KMS-11 (cell line): ENCODE measurements around the gene PTPRQ.

ENCODE experiments used
- H2AFZ ChIP-seq: fragments of 200-600 bp; sonication (generic); 2 replicates; pipeline ENCODE4 v1.6.1; 2016; ENCODE audit warnings: antibody characterized with exemption, mixed run types, low read depth
- H3K27ac ChIP-seq: fragments of 200-600 bp; sonication (generic); 2 replicates; pipeline ENCODE4 v1.6.1; 2016; ENCODE audit warnings: mild to moderate bottlenecking, mixed run types
- H3K27me3 ChIP-seq: fragments of 200-600 bp; sonication (generic); 2 replicates; pipeline ENCODE4 v1.6.1; 2017; ENCODE audit warnings: mild to moderate bottlenecking, low read depth, mixed run types, moderate library complexity; ENCODE audit not compliant: insufficient read depth
- H3K36me3 ChIP-seq: fragments of 200-600 bp; sonication (generic); 2 replicates; pipeline ENCODE4 v1.6.1; 2017; ENCODE audit warnings: mild to moderate bottlenecking, mixed run types; ENCODE audit not compliant: insufficient read depth
- H3K4me1 ChIP-seq: fragments of 200-600 bp; sonication (generic); 2 replicates; pipeline ENCODE4 v1.6.1; 2016; ENCODE audit warnings: mild to moderate bottlenecking, low read depth, mixed run types; ENCODE audit not compliant: poor library complexity, severe bottlenecking
- H3K4me2 ChIP-seq: fragments of 200-600 bp; sonication (generic); 2 replicates; pipeline ENCODE4 v1.7.0; 2016; ENCODE audit warnings: mild to moderate bottlenecking, mixed run types
- H3K4me3 ChIP-seq: fragments of 200-600 bp; sonication (generic); IDR thresholded peaks from 2 replicates; pipeline ENCODE4 v1.6.1; 2017; ENCODE audit warnings: low read depth, low read length, mixed read lengths; ENCODE audit not compliant: insufficient read depth
- H3K79me2 ChIP-seq: fragments of 200-600 bp; sonication (generic); 2 replicates; pipeline ENCODE4 v1.6.1; 2016; ENCODE audit warnings: low read depth, mixed run types; ENCODE audit not compliant: insufficient read depth
- H3K9ac ChIP-seq: fragments of 200-600 bp; sonication (generic); 2 replicates; pipeline ENCODE4 v1.6.1; 2016; ENCODE audit warnings: mild to moderate bottlenecking, mixed run types
- H4K20me1 ChIP-seq: fragments of 200-600 bp; sonication (generic); 2 replicates; pipeline ENCODE4 v1.6.1; 2016; ENCODE audit warnings: mild to moderate bottlenecking, mixed run types; ENCODE audit not compliant: insufficient read depth
- TF ChIP-seq, protein P1 (sequence below): fragments of 200-600 bp; sonication (generic); conservative IDR thresholded peaks from 2 replicates; pipeline ENCODE4 v1.6.1; 2017; ENCODE audit warnings: low read depth, mild to moderate bottlenecking, antibody characterized with exemption, low read length, moderate library complexity, mixed read lengths

PTPRQ gene

DNA sequence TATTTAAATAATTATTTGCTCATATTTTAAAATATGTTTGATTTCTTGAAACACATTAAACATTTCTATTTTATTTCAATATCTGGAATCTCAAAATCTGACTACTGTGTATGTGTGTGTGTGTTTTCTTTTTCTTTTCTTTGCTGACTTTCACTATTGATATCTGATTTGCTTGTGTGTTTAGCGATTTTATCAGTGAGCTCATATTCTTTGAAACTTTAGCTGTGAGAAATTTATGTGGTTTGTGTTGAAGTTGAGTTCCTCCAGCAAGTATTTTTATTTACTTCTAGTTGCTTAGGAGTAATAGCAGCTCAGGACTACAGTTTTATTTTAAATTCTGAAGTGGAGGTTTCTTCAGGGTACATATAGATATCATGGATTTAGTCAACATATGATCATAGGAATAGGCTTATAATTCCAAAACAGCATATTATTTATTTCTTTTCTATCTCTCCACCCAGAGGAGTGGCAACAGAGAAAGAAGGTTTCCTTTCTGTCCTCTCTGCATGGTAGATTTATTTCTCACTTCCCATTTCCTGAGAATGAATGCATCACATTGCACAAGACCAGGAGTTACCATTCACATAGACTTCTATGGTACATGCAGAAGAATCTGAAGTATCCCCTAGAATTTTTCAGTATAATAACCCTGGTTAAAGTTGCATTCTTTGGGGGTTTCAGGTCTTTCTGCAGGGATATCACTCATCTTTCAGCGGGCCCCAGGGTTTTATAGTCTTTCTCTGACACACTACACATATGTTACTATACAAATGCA lies 60.5 kb downstream of the PTPRQ start:
- TF ChIP-seq, protein P1, sequence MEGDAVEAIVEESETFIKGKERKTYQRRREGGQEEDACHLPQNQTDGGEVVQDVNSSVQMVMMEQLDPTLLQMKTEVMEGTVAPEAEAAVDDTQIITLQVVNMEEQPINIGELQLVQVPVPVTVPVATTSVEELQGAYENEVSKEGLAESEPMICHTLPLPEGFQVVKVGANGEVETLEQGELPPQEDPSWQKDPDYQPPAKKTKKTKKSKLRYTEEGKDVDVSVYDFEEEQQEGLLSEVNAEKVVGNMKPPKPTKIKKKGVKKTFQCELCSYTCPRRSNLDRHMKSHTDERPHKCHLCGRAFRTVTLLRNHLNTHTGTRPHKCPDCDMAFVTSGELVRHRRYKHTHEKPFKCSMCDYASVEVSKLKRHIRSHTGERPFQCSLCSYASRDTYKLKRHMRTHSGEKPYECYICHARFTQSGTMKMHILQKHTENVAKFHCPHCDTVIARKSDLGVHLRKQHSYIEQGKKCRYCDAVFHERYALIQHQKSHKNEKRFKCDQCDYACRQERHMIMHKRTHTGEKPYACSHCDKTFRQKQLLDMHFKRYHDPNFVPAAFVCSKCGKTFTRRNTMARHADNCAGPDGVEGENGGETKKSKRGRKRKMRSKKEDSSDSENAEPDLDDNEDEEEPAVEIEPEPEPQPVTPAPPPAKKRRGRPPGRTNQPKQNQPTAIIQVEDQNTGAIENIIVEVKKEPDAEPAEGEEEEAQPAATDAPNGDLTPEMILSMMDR = no peak

DNA sequence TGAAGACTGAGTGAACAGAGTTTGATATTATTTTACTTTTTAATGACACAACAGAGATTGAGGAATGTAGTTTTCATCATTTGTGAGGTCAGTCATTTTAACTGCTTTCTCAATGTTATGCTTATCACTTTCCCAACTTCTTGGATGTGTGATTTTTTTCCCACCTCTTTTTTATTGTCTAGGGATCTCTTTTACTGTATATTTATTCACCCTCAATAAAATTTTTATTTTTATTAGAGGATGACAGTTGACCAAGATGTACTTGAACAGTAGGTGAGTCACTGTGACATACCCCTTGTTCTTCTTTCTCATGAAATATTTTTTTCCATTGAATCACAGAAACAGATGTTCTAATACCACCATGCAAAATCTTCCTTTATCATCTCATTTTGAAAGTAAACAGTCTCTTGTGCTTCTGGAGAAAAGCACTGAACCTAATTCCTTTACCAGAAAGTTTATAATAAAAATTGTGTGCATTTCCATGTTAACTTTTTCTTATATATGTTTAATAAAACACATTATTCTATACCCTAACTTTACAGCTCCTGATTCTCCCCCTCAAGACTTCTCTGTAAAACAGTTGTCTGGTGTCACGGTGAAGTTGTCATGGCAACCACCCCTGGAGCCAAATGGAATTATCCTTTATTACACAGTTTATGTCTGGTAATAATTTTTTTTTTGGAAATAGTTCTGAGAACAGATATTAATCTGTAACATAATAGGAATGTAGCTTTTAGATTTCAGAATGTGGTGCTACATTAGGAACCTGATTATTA lies 65.9 kb downstream of the PTPRQ start:
- H3K79me2 ChIP-seq = no peaks in the 10 kb centered on the region
- no peaks in the 10 kb centered on the region for H4K20me1 ChIP-seq
- no peak overlapping the region for H2AFZ ChIP-seq
- H3K4me2 ChIP-seq = no peak overlapping the region
- H3K4me1 ChIP-seq = no peaks in the 10 kb centered on the region
- H3K36me3 ChIP-seq = no peaks in the 10 kb centered on the region
- H3K4me3 ChIP-seq = no peak overlapping the region
- TF ChIP-seq, protein P1 = no peak
- H3K27me3 ChIP-seq = no peaks in the 10 kb centered on the region
- no peak overlapping the region for H3K27ac ChIP-seq
- H3K9ac ChIP-seq = no peak overlapping the region

More for the DNA sequence above, 60.5 kb downstream of the PTPRQ start:
- Histone ChIP-seq H2AFZ (no peak overlapping the region), H3K27ac (no peak overlapping the region), H3K27me3 (no peaks in the 10 kb centered on the region), H3K9ac (no peak overlapping the region), H3K4me2 (no peak overlapping the region), H3K4me3 (no peak overlapping the region), H4K20me1 (no peaks in the 10 kb centered on the region), H3K36me3 (no peaks in the 10 kb centered on the region), H3K4me1 (no peaks in the 10 kb centered on the region), H3K79me2 (no peaks in the 10 kb centered on the region)

DNA sequence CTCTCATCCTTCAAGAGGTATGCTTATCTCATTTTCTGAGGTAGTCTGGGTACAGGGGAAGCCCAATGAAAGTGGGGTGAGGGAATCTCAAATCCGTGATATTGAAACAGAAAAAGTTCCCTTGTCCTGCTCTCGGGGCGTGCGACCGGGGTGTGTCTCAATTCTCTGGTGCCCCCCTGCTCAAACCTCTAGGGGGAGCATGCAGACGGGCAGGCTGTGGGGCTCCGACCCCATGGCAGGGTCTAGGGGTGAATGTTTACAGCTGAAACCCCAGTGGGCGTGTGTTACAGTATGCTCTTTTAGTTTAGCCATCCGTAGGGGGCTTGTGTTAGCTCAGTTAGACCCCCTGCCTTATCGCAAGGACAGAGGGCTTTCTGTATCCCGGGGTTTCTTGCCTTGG lies 68.7 kb downstream of the PTPRQ start:
- Histone ChIP-seq H3K4me1 (no peaks in the 10 kb centered on the region), H3K4me2 (no peak overlapping the region), H3K4me3 (no peak overlapping the region), H3K27ac (no peak overlapping the region), H3K27me3 (no peaks in the 10 kb centered on the region), H3K79me2 (no peaks in the 10 kb centered on the region), H3K36me3 (no peaks in the 10 kb centered on the region), H3K9ac (no peak overlapping the region), H2AFZ (no peak overlapping the region), H4K20me1 (no peaks in the 10 kb centered on the region)
- TF ChIP-seq, protein P1 = 0 out of 2 replicates have a peak, but pooled peaks have one; percentile 19

DNA sequence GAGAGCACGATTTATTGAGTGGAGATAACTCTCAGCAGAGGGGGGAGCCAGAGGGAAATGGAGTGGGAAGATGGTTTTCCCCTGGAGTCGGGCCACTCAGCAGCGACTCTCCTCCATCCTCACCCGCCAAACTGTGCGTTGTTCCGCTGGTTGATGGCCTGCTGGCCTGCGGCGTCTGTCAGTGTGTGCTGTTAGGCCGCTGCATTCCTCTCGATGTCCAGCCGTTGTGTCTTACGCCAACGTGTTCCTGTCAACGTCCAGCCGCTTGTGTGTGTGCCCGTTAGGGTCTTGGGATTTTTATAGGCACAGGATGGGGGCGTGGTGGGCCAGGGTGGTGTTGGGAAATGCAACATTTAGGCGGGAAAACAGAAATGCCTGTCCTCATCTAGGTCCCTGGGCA lies 69.2 kb downstream of the PTPRQ start:
- Histone ChIP-seq H3K4me2 (no peak overlapping the region), H2AFZ (no peak overlapping the region), H4K20me1 (no peaks in the 10 kb centered on the region), H3K27ac (no peak overlapping the region), H3K4me1 (no peaks in the 10 kb centered on the region), H3K9ac (no peak overlapping the region), H3K27me3 (no peaks in the 10 kb centered on the region), H3K4me3 (no peak overlapping the region), H3K79me2 (no peaks in the 10 kb centered on the region), H3K36me3 (no peaks in the 10 kb centered on the region)
- TF ChIP-seq, protein P1 = no peak
